ENCODE results near the gene PLB1. TPM values are rescaled to one million over a fixed set of nuclear protein-coding genes. Genes with fewer than 3 reads are reported as not detected.

Gene PLB1
- total and polyA plus RNA-seq, 4 experiments from 2014 or later = 0.38 to 0.91 (median 0.82) TPM

- peaks cover 29% of the 10 kb centered on the region for H3K4me1 ChIP-seq (ENCODE audit: insufficient read depth, low read length)
- POLR2A ChIA-PET (ENCODE audit: partially characterized antibody) = interaction anchor here (2.6 kb wide), 1 partner anchor 87 kb away, joined by 9 read pairs; no protein-coding TSS in a partner anchor
- Mint-ChIP-seq H3K36me3 (no peaks in the 10 kb centered on the region), H3K4me3 (peak overlapping the region in 5 of 8 donors; percentile 3 to 48 (median 46)), H3K9me3 (peaks cover 0 to under 1% (median 0%) of the 10 kb centered on the region in 8 donors), H3K4me1 (peaks cover 23 to 37% (median 34%) of the 10 kb centered on the region in 4 donors), H3K27me3 (no peaks in the 10 kb centered on the region), H3K27ac (peak overlapping the region; percentile 24 to 95 (median 86))
- DNase-seq = no peak
- no peaks in the 10 kb centered on the region for H3K27me3 ChIP-seq (ENCODE audit: insufficient read depth, low read length)
- H3K27ac ChIP-seq (ENCODE audit: low read depth, low read length) = peak overlapping the region; percentile 36
- H3K9me3 ChIP-seq (ENCODE audit: control insufficient read depth in 1 of 2, low read length in 2 of 2) = no peaks in the 10 kb centered on the region
- intact Hi-C loops (cut with micrococcal nuclease) = loop anchor here (10.0 kb wide), 1 partner anchor 87 kb away; no protein-coding TSS in a partner anchor
- H3K4me3 ChIP-seq (ENCODE audit: low read length in 2 of 2) = no peak overlapping the region
- CTCF ChIA-PET (ENCODE audit: partially characterized antibody) = interaction anchor here (4.6 kb wide), 1 partner anchor 87 kb away, joined by 28 read pairs; no protein-coding TSS in a partner anchor
- no peaks in the 10 kb centered on the region for H3K36me3 ChIP-seq (ENCODE audit: insufficient read depth, low read length)
Measured at GRCh38 chr2:28681606-28682005, 185.7 kb downstream of the PLB1 start.

DNA sequence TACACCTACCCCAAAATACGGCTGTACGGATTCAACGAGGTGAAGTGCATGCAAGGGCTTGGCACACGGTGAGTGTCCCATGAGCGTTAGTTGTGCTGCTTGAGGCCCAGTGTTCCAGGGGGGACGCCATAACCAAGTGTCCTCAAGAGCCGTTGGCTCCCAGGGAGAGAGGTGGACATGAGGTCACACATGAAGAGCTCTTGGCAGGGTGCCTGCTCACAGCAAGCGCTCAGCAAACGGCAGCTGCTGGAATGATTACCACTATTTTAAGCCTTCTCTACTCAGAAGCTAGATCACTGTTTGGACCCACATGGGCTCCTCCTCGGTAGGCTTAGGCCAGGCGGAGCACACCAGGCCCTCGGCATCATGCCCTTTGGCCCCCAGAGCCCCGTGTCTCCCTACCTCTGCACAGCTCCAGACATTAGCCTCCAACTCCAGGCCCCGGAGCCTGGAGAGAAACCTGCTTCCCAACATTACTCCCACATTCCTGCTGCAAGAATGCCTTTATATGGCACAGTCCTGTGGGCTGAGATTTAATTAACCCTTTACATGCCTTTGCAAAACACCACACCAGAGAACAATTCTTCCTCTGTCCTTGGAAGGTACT lies 187.3 kb downstream of the PLB1 start:
- Mint-ChIP-seq H3K4me1 (peaks cover 23 to 37% (median 34%) of the 10 kb centered on the region in 4 donors), H3K27me3 (no peaks in the 10 kb centered on the region), H3K4me3 (no peak overlapping the region), H3K27ac (peak overlapping the region in 3 of 7 donors; percentile 29 to 95 (median 70)), H3K36me3 (no peaks in the 10 kb centered on the region), H3K9me3 (peaks cover 0 to 2% (median 0%) of the 10 kb centered on the region in 8 donors)
- ChIA-PET POLR2A (ENCODE audit: partially characterized antibody) (interaction anchor here (1.1 kb wide), 1 partner anchor 89 kb away, joined by 4 read pairs; no protein-coding TSS in a partner anchor), CTCF (ENCODE audit: partially characterized antibody) (interaction anchor here (1.2 to 4.6 kb wide), 2 partner anchors 10 to 89 kb away, joined by 3 to 28 read pairs; no protein-coding TSS in a partner anchor)
- Histone ChIP-seq H3K27ac (ENCODE audit: low read depth, low read length) (no peak overlapping the region), H3K27me3 (ENCODE audit: insufficient read depth, low read length) (no peaks in the 10 kb centered on the region), H3K4me1 (ENCODE audit: insufficient read depth, low read length) (peaks cover 29% of the 10 kb centered on the region), H3K4me3 (ENCODE audit: low read length in 2 of 2) (no peak overlapping the region), H3K9me3 (ENCODE audit: control insufficient read depth in 1 of 2, low read length in 2 of 2) (no peaks in the 10 kb centered on the region), H3K36me3 (ENCODE audit: insufficient read depth, low read length) (no peaks in the 10 kb centered on the region)
- DNase-seq = no peak
- intact Hi-C loops (cut with micrococcal nuclease) = loop anchor here (10.0 kb wide), 1 partner anchor 88 kb away; no protein-coding TSS in a partner anchor

GRCh38 chr2:28684142-28684858 lies 188.4 kb downstream of the PLB1 start:
- Histone ChIP-seq H3K4me3 (ENCODE audit: low read length in 2 of 2) (no peak overlapping the region), H3K27ac (ENCODE audit: low read depth, low read length) (no peak overlapping the region), H3K36me3 (ENCODE audit: insufficient read depth, low read length) (no peaks in the 10 kb centered on the region), H3K27me3 (ENCODE audit: insufficient read depth, low read length) (no peaks in the 10 kb centered on the region), H3K4me1 (ENCODE audit: insufficient read depth, low read length) (peaks cover 29% of the 10 kb centered on the region), H3K9me3 (ENCODE audit: control insufficient read depth in 1 of 2, low read length in 2 of 2) (no peaks in the 10 kb centered on the region)
- peak overlapping the region in 3 of 7 donors; percentile 11 to 80 (median 55) for H3K27ac Mint-ChIP-seq
- ChIA-PET CTCF (ENCODE audit: partially characterized antibody) (interaction anchor here (1.1 kb wide), 1 partner anchor 90 kb away, joined by 4 read pairs; no protein-coding TSS in a partner anchor), POLR2A (ENCODE audit: partially characterized antibody) (interaction anchor here (0.6 kb wide), 1 partner anchor 64 kb away, joined by 3 read pairs; no protein-coding TSS in a partner anchor)
- peaks cover 0 to 2% (median 0%) of the 10 kb centered on the region in 8 donors for H3K9me3 Mint-ChIP-seq
- no peaks in the 10 kb centered on the region for H3K36me3 Mint-ChIP-seq
- intact Hi-C loops (cut with micrococcal nuclease) = loop anchor here (10.0 kb wide), 1 partner anchor 89 kb away; no protein-coding TSS in a partner anchor
- H3K4me1 Mint-ChIP-seq = peaks cover 23 to 34% (median 33%) of the 10 kb centered on the region in 4 donors
- DNase-seq = no peak
- H3K4me3 Mint-ChIP-seq = no peak overlapping the region
- H3K27me3 Mint-ChIP-seq = no peaks in the 10 kb centered on the region

- Histone ChIP-seq H3K36me3 (ENCODE audit: insufficient read depth, low read length) (no peaks in the 10 kb centered on the region), H3K4me3 (ENCODE audit: low read length in 2 of 2) (no peak overlapping the region), H3K4me1 (ENCODE audit: insufficient read depth, low read length) (peaks cover 9% of the 10 kb centered on the region), H3K27ac (ENCODE audit: low read depth, low read length) (no peak overlapping the region), H3K27me3 (ENCODE audit: insufficient read depth, low read length) (no peaks in the 10 kb centered on the region), H3K9me3 (ENCODE audit: control insufficient read depth in 1 of 2, low read length in 2 of 2) (no peaks in the 10 kb centered on the region)
- peaks cover 0 to 4% (median 0%) of the 10 kb centered on the region in 8 donors for H3K9me3 Mint-ChIP-seq
- H3K27me3 Mint-ChIP-seq = no peaks in the 10 kb centered on the region
- H3K4me1 Mint-ChIP-seq = peaks cover 7 to 15% (median 9%) of the 10 kb centered on the region in 4 donors
- no peaks in the 10 kb centered on the region for H3K36me3 Mint-ChIP-seq
- peak overlapping the region in 1 of 7 donors; percentile 29 for H3K27ac Mint-ChIP-seq
- intact Hi-C loops (cut with micrococcal nuclease) = loop anchor here (10.0 kb wide), 1 partner anchor 92 kb away; no protein-coding TSS in a partner anchor
- POLR2A ChIA-PET (ENCODE audit: partially characterized antibody) = no interaction called here
- DNase-seq = no peak
- H3K4me3 Mint-ChIP-seq = no peak overlapping the region
- CTCF ChIA-PET (ENCODE audit: partially characterized antibody) = interaction anchor here (2.4 kb wide), 1 partner anchor 93 kb away, joined by 9 read pairs; no protein-coding TSS in a partner anchor
Measured at GRCh38 chr2:28687171-28687570, 191.3 kb downstream of the PLB1 start.

GRCh38 chr2:28687640-28688385 lies 192.0 kb downstream of the PLB1 start:
- no peaks in the 10 kb centered on the region for H3K27me3 ChIP-seq (ENCODE audit: insufficient read depth, low read length)
- H3K27ac Mint-ChIP-seq = peak overlapping the region in 1 of 7 donors; percentile 78
- H3K36me3 ChIP-seq (ENCODE audit: insufficient read depth, low read length) = no peaks in the 10 kb centered on the region
- no peaks in the 10 kb centered on the region for H3K9me3 ChIP-seq (ENCODE audit: control insufficient read depth in 1 of 2, low read length in 2 of 2)
- no peak overlapping the region for H3K4me3 ChIP-seq (ENCODE audit: low read length in 2 of 2)
- peaks cover 5% of the 10 kb centered on the region for H3K4me1 ChIP-seq (ENCODE audit: insufficient read depth, low read length)
- H3K4me3 Mint-ChIP-seq = no peak overlapping the region
- H3K4me1 Mint-ChIP-seq = peaks cover 7 to 14% (median 9%) of the 10 kb centered on the region in 4 donors
- ChIA-PET CTCF (ENCODE audit: partially characterized antibody) (interaction anchor here (2.4 kb wide), 1 partner anchor 93 kb away, joined by 9 read pairs; no protein-coding TSS in a partner anchor), POLR2A (ENCODE audit: partially characterized antibody) (interaction anchor here (0.9 kb wide), 1 partner anchor 100 kb away, joined by 3 read pairs; no protein-coding TSS in a partner anchor)
- no peaks in the 10 kb centered on the region for H3K27me3 Mint-ChIP-seq
- intact Hi-C loops (cut with micrococcal nuclease) = loop anchor here (10.0 kb wide), 1 partner anchor 93 kb away; no protein-coding TSS in a partner anchor
- H3K9me3 Mint-ChIP-seq = peaks cover 0 to 4% (median 0%) of the 10 kb centered on the region in 8 donors
- no peak overlapping the region for H3K27ac ChIP-seq (ENCODE audit: low read depth, low read length)
- H3K36me3 Mint-ChIP-seq = no peaks in the 10 kb centered on the region
- no peak for DNase-seq

DNA sequence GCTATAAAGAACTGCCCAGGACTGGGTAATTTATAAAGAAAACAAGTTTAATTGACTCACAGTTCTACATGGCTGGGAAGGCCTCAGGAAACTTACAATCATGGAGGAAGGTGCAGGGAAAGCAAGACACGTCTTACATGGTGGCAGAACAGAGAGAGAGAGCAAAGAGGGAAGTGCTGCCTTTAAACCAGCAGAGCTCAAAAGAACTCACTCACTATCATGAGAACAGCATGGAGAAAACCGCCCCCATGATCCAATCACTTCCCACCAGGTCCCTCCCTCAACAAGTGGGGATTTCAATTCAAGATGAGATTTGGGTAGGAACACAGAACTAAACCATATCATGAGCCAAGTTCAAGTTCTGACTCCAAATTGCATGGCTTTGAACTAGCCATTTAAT lies 193.0 kb downstream of the PLB1 start:
- H3K27me3 ChIP-seq (ENCODE audit: insufficient read depth, low read length) = no peaks in the 10 kb centered on the region
- H3K36me3 ChIP-seq (ENCODE audit: insufficient read depth, low read length) = no peaks in the 10 kb centered on the region
- Mint-ChIP-seq H3K27ac (peak overlapping the region in 2 of 7 donors; percentile 19 to 63), H3K36me3 (no peaks in the 10 kb centered on the region), H3K4me1 (peaks cover 7 to 13% (median 9%) of the 10 kb centered on the region in 4 donors), H3K9me3 (peaks cover 0 to 4% (median 0%) of the 10 kb centered on the region in 8 donors), H3K4me3 (no peak overlapping the region), H3K27me3 (no peaks in the 10 kb centered on the region)
- H3K9me3 ChIP-seq (ENCODE audit: control insufficient read depth in 1 of 2, low read length in 2 of 2) = no peaks in the 10 kb centered on the region
- H3K27ac ChIP-seq (ENCODE audit: low read depth, low read length) = no peak overlapping the region
- DNase-seq = no peak
- peaks cover 5% of the 10 kb centered on the region for H3K4me1 ChIP-seq (ENCODE audit: insufficient read depth, low read length)
- ChIA-PET CTCF (ENCODE audit: partially characterized antibody) (interaction anchor here (2.4 kb wide), 1 partner anchor 94 kb away, joined by 9 read pairs; no protein-coding TSS in a partner anchor), POLR2A (ENCODE audit: partially characterized antibody) (interaction anchor here (0.9 kb wide), 1 partner anchor 101 kb away, joined by 3 read pairs; no protein-coding TSS in a partner anchor)
- no peak overlapping the region for H3K4me3 ChIP-seq (ENCODE audit: low read length in 2 of 2)
- intact Hi-C loops (cut with micrococcal nuclease) = loop anchor here (10.0 kb wide), 1 partner anchor 94 kb away; no protein-coding TSS in a partner anchor

All from CD4-positive, alpha-beta memory T cell (primary cell).